Neural crest cell (in vitro differentiated cells): Measurements from ENCODE around the gene PAPOLA. TPM values are rescaled to one million over a fixed set of nuclear protein-coding genes. Genes with fewer than 3 reads are reported as not detected.
A peak's percentile ranks its signal among the peaks of the same experiment; 100 is the strongest.
"Not testable (repeated sequence)": the region's sequence is repeated elsewhere in the genome, so short reads cannot be mapped to it uniquely, and the experiment has no call there.

ENCODE experiments used
- DNase-seq: peaks from one replicate; pipeline ENCODE4 v3.0.0; 2021; ENCODE audit warnings: low read depth, mixed read lengths, low spot score
- H3K27ac Mint-ChIP-seq: one replicate; pipeline ENCODE4 v1.8.0; 2021; ENCODE audit warnings: mild to moderate bottlenecking, mixed read lengths; ENCODE audit not compliant: unreplicated experiment
- H3K27me3 Mint-ChIP-seq: 2 replicates; pipeline ENCODE4 v1.8.0; 2021; ENCODE audit warnings: low read depth, mild to moderate bottlenecking, mixed read lengths
- H3K36me3 Mint-ChIP-seq: 2 replicates; pipeline ENCODE4 v1.8.0; 2021; ENCODE audit warnings: low read depth, mild to moderate bottlenecking, mixed read lengths
- H3K4me1 Mint-ChIP-seq: 2 replicates; pipeline ENCODE4 v1.8.0; 2021; ENCODE audit warnings: mixed read lengths
- H3K4me3 Mint-ChIP-seq: one replicate; pipeline ENCODE4 v1.8.0; 2021; ENCODE audit warnings: mild to moderate bottlenecking, mixed read lengths
- H3K9me3 Mint-ChIP-seq: 2 replicates; pipeline ENCODE4 v1.8.0; 2021; ENCODE audit warnings: mixed read lengths
- CTCF ChIP-seq: fragments of 200-600 bp; sonication (generic); conservative IDR thresholded peaks from 2 replicates; pipeline ENCODE4 v1.5.0; 2021; ENCODE audit warnings: antibody characterized with exemption, mild to moderate bottlenecking
- total RNA-seq: library from RNA; stranded (reverse); gene quantifications from 2 replicates; pipeline ENCODE4 v1.2.1, GENCODE V29; 2021

Gene PAPOLA
- total RNA-seq, 1 donor from 2014 or later: 215 TPM

GRCh38 chr14:96502621-96503305 is 581 bp downstream of the PAPOLA start:
- Mint-ChIP-seq H3K4me1 (peaks cover 42% of the 10 kb centered on the region), H3K36me3 (peaks cover 5% of the 10 kb centered on the region), H3K9me3 (no peaks in the 10 kb centered on the region), H3K27me3 (peaks cover 2% of the 10 kb centered on the region), H3K27ac (peak overlapping the region; percentile 99), H3K4me3 (peak overlapping the region; percentile 96)
- no peak for TF ChIP-seq CTCF
- peak; percentile 29 for DNase-seq

GRCh38 chr14:96503306-96503679 is 1.1 kb downstream of the PAPOLA start:
- no peak for TF ChIP-seq CTCF
- H3K27ac Mint-ChIP-seq: peak overlapping the region; percentile 99
- peaks cover 42% of the 10 kb centered on the region for H3K4me1 Mint-ChIP-seq
- peak overlapping the region; percentile 96 for H3K4me3 Mint-ChIP-seq
- H3K9me3 Mint-ChIP-seq: no peaks in the 10 kb centered on the region
- no peak for DNase-seq
- H3K27me3 Mint-ChIP-seq: peaks cover 2% of the 10 kb centered on the region
- H3K36me3 Mint-ChIP-seq: peaks cover 5% of the 10 kb centered on the region

- H3K36me3 Mint-ChIP-seq, H3K27me3 Mint-ChIP-seq, H3K27ac Mint-ChIP-seq, DNase-seq, H3K9me3 Mint-ChIP-seq: not testable (repeated sequence)
- H3K4me3 Mint-ChIP-seq: peak overlapping the region; percentile 96
- peaks cover 42% of the 10 kb centered on the region for H3K4me1 Mint-ChIP-seq
Observed at GRCh38 chr14:96504353-96504752, 2.2 kb downstream of the PAPOLA start.

GRCh38 chr14:96507723-96508122 is 5.5 kb downstream of the PAPOLA start:
- H3K27me3 Mint-ChIP-seq: peaks cover 2% of the 10 kb centered on the region
- no peaks in the 10 kb centered on the region for H3K9me3 Mint-ChIP-seq
- no peak overlapping the region for H3K27ac Mint-ChIP-seq
- H3K4me3 Mint-ChIP-seq: no peak overlapping the region
- peaks cover 5% of the 10 kb centered on the region for H3K36me3 Mint-ChIP-seq
- no peak for DNase-seq
- no peak for TF ChIP-seq CTCF
- H3K4me1 Mint-ChIP-seq: peaks cover 51% of the 10 kb centered on the region

- H3K4me3 Mint-ChIP-seq: no peak overlapping the region
- peaks cover 5% of the 10 kb centered on the region for H3K36me3 Mint-ChIP-seq
- no peaks in the 10 kb centered on the region for H3K9me3 Mint-ChIP-seq
- no peaks in the 10 kb centered on the region for H3K27me3 Mint-ChIP-seq
- no peak for TF ChIP-seq CTCF
- no peak overlapping the region for H3K27ac Mint-ChIP-seq
- peaks cover 47% of the 10 kb centered on the region for H3K4me1 Mint-ChIP-seq
- DNase-seq: no peak
Observed at GRCh38 chr14:96508900-96509299, 6.7 kb downstream of the PAPOLA start.

GRCh38 chr14:96509457-96510090 is 7.4 kb downstream of the PAPOLA start:
- peaks cover 41% of the 10 kb centered on the region for H3K4me1 Mint-ChIP-seq
- no peaks in the 10 kb centered on the region for H3K27me3 Mint-ChIP-seq
- no peak overlapping the region for H3K27ac Mint-ChIP-seq
- no peaks in the 10 kb centered on the region for H3K9me3 Mint-ChIP-seq
- DNase-seq: no peak
- TF ChIP-seq CTCF: no peak
- H3K4me3 Mint-ChIP-seq: no peak overlapping the region
- peaks cover 5% of the 10 kb centered on the region for H3K36me3 Mint-ChIP-seq
